Activated naive CD4-positive, alpha-beta T cell (primary cell): ENCODE measurements around the gene NF1.
"Not testable (repeated sequence)": the region's sequence is repeated elsewhere in the genome, so short reads cannot be mapped to it uniquely, and the experiment has no call there.

ENCODE experiments used
- DNase-seq, 4 experiments: peaks; one replicate each; lab custom pipeline; 2025; lab: John Stamatoyannopoulos, UW

NF1 gene

DNA sequence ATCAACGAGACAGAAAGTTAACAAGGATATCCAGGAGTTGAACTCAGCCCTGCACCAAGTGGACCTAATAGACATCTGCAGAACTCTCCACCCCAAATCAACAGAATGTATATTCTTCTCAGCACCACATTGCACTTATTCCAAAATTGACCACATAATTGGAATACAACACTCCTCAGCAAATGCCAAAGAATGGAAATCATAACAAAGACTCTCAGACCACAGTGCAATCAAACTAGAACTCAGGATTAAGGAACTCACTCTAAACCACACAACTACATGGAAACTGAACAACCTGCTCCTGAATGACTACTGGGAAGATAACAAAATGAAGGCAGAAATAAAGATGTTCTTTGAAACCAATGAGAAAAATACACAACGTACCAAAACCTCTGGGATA, 84.2 kb downstream of the NF1 start:
- not testable (repeated sequence) for DNase-seq

DNA sequence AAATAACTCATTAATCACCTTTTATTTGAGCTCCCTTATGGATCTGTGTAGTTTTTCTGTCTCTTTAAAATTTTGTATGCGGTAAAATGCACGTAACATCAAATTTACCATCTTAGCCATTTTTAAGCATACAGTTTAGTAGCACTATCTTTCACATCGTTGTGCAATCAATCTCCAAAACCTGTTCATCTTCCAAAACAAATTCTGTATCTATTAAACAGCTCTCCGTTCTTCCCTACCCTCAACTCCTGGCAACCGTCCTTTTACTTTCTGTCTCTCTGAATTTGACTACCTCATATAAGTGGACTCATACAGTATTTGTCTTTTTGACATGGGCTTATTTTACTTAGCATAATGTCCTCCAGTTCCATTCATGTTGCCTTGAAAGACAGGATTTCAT, 100.5 kb downstream of the NF1 start:
- DNase-seq, result no peak

DNA sequence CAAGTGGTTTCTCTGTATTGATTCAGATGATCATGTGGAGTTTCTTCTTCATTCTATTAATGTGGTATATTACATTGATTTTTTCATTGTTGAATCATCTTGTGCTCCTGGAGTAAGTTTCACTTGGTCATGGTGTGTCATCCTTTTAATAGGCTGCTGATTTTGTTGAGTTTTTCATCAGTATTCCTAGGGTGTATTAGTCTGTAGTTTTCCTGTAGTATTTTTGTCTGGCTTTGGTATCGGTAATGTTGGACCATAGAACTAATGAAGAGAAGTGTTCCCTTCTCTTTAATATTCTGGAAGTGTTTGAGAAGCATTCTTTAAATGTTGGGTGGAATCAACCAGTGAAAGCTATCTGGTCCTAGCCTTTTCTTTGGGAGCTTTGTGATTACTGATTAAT, 103.2 kb downstream of the NF1 start:
- DNase-seq, result no peak

DNA sequence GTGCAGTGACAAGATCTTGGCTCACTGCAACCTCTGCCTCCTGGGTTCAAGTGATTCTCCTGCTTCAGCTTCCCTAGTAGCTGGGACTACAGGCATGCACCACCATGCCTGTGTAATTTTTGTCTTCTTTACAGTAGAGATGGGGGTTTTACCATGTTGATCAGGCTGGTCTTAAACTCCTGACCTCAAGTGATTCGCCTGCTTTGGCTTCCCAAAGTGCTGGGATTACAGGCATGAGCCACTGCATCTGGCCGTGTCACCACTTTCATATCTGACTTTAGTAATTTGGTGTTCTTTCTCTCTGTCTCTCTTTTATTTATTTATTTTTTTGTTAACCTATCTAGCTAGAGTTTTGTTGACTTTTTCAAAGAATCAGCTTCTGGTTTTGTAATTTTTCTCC, 103.9 kb downstream of the NF1 start:
- not testable (repeated sequence) for DNase-seq

DNA sequence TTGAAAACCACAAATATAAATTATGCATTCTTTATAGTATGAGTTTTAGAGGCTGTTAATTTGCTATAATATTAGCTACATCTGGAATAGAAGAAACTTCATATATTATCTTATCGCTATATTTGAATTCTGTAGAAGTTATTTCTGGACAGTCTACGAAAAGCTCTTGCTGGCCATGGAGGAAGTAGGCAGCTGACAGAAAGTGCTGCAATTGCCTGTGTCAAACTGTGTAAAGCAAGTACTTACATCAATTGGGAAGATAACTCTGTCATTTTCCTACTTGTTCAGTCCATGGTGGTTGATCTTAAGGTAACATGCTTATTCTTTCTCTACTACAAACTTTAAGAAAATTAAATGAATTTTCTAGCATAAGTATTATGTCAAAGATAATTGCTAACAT, 105.5 kb downstream of the NF1 start:
- no peak for DNase-seq

DNA sequence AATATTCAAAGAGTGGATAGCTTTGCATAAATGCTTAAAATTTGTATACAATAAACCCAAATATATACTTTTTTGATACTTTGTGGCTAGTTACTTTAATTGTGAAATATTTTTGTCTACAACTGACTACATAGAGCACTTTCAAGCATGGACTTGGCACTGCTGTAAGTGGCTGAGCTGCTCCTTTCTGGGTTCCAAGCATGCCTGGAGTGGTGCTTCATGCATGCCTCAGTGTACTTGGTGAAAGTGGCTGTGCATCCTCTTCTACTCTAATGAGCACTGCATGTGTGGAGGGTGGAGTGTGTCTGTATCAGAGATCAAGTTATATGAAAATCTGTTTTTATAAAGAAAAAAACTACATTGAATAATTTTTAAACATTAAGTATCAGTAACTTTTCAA, 108.2 kb downstream of the NF1 start:
- DNase-seq, result no peak

DNA sequence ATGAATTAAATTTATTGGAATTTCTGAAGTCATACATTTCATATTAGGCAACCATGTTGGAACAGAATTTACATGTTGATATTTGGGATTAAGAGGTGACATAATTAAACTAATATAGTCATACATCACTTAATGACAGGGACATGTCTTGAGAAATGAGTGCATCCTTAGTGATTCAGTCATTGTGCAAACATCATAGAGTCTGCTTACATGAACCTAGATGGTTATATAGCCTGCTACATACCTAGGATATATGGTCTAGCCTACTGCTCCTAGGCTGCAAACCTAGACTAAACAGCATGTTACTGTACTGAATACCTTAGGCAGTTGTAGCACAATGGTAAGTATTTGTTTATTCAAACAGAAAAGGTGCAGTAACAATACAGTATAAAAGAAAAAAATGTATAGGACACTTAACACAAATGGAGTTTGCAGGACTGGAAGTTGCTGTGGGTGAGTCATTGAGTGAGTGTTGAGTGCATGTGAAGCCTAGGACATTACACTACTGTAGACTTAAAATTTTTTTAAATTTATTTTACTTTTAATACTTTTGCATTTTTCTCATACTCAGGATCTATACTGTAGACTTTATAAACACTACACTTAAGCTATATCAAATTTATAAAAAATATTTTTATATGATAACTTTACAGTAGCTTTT, 116.7 kb downstream of the NF1 start:
- DNase-seq, result no peak

DNA sequence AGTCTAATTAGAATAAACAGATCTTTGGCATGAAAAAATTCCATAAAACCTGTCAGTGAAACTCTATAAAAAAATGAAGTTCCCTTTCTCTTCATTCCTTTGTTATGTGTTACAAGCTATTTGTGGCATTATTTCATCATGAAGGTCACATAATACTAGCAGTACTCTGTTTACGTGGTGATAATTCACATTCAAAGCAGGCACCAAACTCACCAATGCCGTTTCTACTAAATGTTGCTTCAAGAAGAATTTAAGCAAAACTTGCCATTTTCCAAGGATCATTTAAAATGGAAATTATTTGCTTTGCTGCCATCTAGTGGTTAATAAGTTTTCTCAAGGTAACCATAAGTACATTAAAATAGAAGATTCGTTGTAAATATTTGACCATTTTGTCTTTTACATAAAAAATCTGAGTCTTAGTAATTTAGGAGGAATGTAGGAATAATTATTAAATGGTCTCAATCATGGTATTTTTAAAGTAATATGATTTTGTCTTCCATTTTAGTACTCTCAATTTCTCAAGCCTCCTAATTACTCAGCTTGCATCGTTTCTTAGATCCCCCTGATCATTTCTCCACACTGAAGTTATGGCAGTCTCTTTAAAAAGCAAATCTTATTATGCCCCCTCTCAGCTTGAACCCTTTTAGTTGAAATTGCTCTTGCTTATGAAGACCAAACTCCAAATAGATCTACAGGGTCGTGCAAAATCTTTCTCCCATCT, 121.4 kb downstream of the NF1 start:
- no peak for DNase-seq

DNA sequence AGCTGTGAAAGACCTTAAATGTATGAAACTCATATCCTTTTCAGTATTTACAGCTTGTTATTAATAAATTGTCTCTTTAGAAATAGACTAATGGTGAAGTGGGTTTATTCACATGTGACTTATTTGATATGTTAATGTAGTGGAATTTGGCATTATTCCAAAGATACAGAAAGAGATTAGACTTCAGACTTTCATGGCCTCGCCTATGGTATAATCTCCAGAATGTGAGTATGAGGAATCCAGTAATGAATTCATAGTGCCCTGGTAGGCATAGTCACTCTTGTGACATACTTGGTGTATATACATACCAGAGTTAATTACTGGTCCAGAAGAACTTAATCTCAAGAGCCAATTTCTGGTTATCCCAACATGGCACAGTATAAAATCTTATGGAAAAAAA, 129.6 kb downstream of the NF1 start:
- no peak for DNase-seq

DNA sequence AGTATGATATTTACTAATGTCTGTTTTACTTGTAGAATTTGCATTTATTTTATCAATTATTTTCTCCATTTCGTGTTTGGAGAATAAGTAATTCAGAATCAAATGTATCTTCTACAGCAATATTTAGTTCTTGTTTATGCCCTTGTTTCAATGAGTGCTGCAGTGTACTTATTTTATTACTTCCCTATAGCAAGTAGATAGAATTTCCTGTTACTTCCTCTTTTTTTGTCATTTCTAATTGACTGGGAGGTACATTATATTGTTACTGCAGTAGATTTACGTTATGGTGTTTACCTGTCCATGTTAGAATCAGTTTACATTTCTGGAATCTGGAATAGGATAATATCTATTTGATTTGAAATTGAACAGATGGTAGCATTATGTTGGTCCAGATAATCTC, 131.1 kb downstream of the NF1 start:
- no peak for DNase-seq

DNA sequence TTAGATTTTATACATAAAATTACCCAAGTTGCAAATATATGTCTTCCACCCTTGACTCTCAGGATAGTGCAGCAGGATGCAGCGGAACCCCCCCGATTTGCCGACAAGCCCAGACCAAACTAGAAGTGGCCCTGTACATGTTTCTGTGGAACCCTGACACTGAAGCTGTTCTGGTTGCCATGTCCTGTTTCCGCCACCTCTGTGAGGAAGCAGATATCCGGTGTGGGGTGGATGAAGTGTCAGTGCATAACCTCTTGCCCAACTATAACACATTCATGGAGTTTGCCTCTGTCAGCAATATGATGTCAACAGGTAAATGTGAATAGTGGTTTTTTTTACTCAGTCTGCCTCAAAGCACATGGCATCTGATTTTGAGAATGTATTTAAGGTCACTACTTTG, 131.6 kb downstream of the NF1 start:
- no peak for DNase-seq

DNA sequence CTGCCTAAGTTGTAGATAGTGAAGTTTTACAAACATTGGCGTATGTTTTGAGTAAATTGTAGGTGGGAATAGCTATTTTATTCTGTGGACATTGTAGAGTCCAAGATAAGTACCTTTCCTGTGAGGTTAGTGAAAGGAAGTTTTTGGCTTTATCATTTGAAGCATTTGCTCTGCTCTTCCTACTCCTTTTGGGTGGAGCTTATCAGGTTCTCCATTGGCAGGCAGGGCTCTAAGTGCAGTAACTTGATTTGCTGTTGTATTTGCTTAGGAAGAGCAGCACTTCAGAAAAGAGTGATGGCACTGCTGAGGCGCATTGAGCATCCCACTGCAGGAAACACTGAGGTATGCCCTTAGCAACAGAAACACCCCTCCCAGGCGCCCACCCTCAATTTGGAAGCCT, 132.2 kb downstream of the NF1 start:
- DNase-seq, result no peak

DNA sequence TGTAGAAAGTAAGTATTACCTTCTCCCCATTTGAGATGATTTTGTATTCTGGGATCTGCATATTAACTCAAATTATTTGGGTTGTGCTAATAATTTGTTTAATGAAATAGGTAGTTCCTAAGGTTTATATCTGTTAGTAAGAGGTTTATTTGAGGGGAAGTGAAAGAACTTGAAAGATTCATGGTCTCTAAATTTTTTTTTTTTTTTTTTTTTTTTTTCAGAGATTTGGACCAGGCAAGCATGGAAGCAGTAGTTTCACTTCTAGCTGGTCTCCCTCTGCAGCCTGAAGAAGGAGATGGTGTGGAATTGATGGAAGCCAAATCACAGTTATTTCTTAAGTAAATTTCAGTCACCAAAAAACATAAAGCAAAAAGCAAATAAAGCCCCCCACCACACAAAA, 137.1 kb downstream of the NF1 start:
- DNase-seq, result no peak

DNA sequence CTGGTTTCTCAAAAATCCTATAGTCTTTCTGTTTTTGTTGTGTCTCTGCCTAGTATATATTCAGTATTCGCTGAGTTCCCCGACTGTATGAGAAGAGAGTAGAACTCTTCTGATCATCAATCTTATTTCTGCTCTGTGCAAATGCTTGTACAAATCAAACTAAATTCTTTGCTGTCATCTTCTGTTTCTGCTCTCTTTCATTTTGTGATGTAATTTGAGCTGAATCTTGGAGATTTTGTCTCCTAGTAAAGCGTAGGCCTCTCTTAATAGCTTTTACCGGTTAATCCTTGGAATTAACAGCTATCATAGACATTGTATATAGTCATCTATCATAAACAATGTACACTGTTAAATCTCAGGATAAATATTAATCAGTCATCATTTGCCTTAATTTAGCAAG, 140.3 kb downstream of the NF1 start:
- DNase-seq, result no peak

DNA sequence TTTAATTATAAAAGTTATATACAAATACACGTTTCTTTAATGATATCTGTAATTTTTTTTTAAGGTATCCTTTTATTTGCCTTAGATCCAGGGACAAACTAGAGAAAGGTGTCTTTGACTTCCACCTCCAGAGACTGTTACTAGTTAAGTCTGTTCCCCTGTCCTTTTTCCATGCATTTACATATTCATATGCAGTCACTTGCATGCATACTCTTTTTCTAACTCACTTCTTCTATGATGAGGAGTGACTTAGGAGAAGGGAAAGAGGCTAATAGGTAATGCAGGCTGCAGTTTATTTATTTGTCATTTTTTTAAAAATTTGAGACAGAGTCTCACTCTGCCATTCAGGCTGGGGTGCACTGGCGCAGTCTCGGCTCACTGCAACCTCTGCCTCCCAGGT, 141.4 kb downstream of the NF1 start:
- DNase-seq, result no peak

DNA sequence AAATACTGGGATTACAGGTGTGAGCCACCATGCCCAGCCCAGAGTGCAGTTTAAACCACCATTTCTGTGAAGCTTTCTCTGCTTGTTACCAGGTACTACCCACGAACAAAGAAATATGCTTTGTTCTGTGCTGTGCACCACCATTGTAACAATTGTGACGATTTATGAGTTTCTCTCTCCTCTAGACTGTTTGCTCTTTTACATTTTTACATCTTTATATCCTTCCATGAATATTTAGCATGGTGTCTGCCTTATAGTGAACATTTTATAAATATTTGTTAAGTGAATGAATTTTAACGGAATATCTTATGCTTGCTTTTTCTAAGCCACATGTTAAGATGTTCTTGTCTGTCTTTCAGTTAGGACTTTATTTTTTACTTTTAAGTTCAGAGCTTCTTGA, 141.9 kb downstream of the NF1 start:
- no peak for DNase-seq

DNA sequence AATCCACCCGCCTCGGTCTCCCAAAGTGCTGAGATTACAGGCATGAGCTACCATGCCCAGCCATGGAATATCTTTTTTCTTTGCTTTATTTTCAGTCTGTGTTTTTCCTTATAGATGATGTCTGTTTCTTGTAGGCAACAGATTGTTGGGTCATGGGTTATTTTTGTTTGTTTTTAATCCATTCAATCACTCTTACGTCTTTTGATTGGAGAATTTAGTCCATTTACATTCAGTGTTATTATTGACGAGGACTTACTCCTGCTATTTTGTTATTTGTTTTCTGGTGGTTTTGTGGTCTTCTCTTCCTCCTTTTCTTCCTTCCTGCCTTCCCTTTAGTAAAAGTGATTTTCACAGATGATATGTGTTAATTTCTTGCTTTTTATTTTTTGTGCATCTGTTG, 146.3 kb downstream of the NF1 start:
- DNase-seq, result no peak

DNA sequence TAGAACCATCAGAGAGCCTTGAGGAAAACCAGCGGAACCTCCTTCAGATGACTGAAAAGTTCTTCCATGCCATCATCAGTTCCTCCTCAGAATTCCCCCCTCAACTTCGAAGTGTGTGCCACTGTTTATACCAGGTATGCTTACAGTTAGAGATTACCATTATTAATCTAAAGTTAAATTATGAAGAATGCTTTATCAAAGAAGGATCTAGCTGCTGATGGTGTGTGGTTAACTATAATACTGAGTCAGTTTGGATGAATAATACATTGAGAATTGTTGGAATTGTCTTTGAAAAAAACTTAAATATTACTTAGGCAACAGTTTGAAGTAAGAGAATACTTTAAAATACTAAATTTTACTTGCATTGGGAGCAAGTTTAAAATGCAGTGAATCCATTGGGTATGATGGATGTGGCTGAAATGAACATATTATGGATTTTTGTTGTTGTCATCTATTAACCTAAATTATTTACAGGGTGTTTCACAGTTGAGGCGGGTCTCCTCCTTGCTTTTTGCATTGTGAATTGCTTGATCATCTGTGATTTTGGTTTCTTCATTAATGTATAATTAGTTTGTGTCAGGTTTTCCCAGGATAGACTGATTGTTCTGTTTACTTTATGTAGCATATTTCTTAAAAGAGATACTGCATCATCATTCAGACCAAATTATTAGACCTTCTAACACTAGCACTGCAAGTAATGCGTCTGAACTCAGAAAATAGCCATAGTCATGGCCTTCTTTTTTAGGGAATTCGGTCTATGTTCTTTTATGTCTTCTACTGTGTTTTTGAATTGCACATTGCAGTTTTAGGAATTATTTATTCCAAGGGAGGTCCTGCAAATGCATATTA, 154.4 kb downstream of the NF1 start:
- no peak for DNase-seq

DNA sequence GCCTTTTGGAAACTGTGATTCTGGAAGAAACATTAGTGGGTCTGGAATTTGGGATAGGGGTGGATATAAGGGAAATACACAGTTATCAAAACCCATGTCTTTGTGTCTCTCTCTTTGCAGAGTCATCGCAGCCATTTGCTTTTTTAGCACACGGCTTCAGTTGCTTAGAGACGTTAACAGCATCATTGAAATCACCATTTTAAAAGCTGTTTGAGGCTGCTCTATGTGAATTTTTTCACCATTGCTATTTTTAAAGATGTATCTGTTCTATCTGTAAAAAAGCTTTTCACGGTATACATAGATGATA, 155.0 kb downstream of the NF1 start:
- no peak for DNase-seq

DNA sequence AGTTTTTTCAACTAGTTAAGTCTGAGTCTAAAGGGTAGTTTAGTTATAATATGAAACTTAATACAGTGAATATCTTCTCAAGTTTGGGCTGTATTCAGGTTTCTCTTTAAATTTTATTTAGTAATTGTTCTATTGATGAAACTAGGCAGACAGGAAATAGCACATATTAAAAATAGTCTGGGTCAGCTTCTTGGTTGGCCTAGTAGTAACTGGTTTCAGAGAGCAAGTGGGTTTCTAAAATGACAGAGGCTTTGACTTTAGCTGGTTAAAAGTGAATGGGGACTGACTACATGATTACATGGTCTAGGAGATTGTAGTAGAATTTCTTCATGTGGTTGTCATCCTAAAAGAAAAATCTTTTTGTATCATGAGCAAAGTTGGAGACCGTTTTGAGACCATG, 155.5 kb downstream of the NF1 start:
- no peak for DNase-seq

DNA sequence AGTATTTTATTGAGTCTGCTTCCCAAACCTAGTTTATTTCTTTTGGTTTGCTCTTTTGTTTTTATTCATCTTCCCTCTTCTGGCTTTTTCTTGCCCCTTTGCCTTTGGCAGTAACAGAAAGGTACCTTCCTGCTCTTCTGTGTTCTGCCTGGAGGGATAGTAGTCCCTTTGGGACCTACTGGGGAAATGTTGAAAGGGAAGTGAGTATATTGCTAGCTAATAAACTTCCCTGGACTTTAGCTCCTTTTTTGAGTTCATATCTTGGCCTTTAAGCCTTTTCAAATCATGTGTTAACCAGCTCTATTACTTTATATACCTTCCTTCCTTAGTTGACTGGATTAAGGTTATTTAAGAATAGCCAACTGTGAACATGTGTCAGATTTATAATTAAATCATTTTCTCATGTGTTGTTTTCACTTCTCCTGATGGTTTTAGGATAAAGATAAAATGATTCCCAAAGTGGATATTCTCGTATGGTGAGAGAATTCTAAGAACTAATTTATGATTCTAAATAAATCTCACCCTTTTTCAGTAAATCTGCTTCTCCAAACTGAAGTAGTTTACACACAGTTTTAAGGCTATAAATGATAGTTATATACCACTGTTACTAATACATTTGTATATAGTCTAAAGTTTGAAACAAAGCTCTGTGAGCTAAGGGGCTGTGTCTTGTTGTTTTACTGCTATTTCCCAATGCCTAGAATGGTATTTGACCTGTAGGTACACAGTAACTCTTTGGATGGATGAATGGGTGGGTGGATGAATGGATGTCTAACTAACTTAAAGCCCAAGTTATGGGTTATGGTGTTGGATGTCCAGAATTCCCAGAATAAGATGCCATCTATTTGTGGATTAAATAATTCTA, 156.6 kb downstream of the NF1 start:
- DNase-seq, result no peak

DNA sequence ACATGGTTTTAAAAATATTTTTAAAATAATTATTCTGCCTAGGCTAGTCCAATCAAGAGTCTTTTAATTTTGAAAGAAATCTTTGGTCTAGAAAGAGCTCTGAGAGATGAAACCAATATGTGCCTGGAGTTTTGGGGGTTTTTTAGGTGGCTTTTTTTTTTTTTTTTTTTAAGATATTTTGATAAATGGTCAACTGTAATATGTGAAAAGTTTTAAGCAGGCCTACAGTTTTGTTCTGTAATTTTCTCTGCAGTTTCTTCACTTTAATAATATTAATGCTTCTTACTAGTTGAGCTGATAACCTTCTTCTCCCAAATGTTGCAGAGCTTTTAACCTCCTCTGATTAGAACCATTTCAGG, 157.2 kb downstream of the NF1 start:
- DNase-seq, result no peak

DNA sequence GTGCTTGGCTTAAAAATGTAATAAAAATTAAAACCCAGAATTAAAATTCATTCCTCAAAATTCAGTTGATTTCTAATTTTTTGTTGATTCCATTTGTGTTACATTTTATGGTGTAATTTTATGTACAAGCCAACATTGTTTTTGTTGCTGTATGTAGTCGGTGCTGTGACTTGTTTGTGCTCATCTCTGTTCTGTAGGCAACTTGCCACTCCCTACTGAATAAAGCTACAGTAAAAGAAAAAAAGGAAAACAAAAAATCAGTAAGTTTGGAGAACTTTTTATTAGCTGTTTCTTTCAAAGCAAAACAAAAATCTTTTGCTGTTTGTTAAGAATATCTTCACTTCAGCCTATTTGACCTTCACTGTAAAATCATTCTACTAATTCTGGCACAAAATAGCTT, 158.0 kb downstream of the NF1 start:
- no peak for DNase-seq
